ENCODE data around the gene MTMR3.

The MTMR3 gene

GRCh38 chr22:29872144-29872893, 10.7 kb upstream of the MTMR3 start:
- H4K20me1 ChIP-seq (ENCODE audit: insufficient read depth, low read length): no peaks in the 10 kb centered on the region
- ATAC-seq (ENCODE audit: insufficient read depth, low read depth) (no peak), DNase-seq (no peak)
- no peak overlapping the region for H3K4me2 ChIP-seq (ENCODE audit: insufficient read depth, low read length)
- H3K9ac ChIP-seq (ENCODE audit: low read depth, low read length): no peak overlapping the region
- H2AFZ ChIP-seq (ENCODE audit: low read depth, low read length): no peak overlapping the region
- no peak overlapping the region for H3K27ac ChIP-seq (ENCODE audit: low read length)
- no peaks in the 10 kb centered on the region for H3K36me3 ChIP-seq (ENCODE audit: insufficient read depth, low read length)
- H3K4me1 ChIP-seq (ENCODE audit: insufficient read depth, low read length): no peaks in the 10 kb centered on the region
- no peaks in the 10 kb centered on the region for H3K9me3 ChIP-seq (ENCODE audit: insufficient read depth, low read length, severe bottlenecking)
- TF ChIP-seq CTCF (IDR thresholded peaks at IDR 0.05; ENCODE audit: borderline replicate concordance, extremely low read depth, low read length, poor library complexity, severe bottlenecking) (no peak), EZH2 (IDR thresholded peaks at IDR 0.05; ENCODE audit: borderline replicate concordance, low read depth, low read length, severe bottlenecking) (no peak)
- no peak overlapping the region for H3K4me3 ChIP-seq (ENCODE audit: low read depth in 1 of 2, low read length in 2 of 2)
- H3K27me3 ChIP-seq (ENCODE audit: insufficient read depth, low read length, poor library complexity): peaks cover 22% of the 10 kb centered on the region
- H3K79me2 ChIP-seq (ENCODE audit: insufficient read depth, low read length): no peaks in the 10 kb centered on the region

GRCh38 chr22:29872989-29873388, 10.0 kb upstream of the MTMR3 start:
- H2AFZ ChIP-seq (ENCODE audit: low read depth, low read length): no peak overlapping the region
- no peak overlapping the region for H3K27ac ChIP-seq (ENCODE audit: low read length)
- ATAC-seq (ENCODE audit: insufficient read depth, low read depth): no peak
- no peaks in the 10 kb centered on the region for H4K20me1 ChIP-seq (ENCODE audit: insufficient read depth, low read length)
- DNase-seq: no peak
- no peak overlapping the region for H3K4me3 ChIP-seq (ENCODE audit: low read depth in 1 of 2, low read length in 2 of 2)
- H3K9me3 ChIP-seq (ENCODE audit: insufficient read depth, low read length, severe bottlenecking): no peaks in the 10 kb centered on the region
- H3K27me3 ChIP-seq (ENCODE audit: insufficient read depth, low read length, poor library complexity): peaks cover 25% of the 10 kb centered on the region
- H3K36me3 ChIP-seq (ENCODE audit: insufficient read depth, low read length): no peaks in the 10 kb centered on the region
- H3K4me2 ChIP-seq (ENCODE audit: insufficient read depth, low read length): no peak overlapping the region
- no peaks in the 10 kb centered on the region for H3K79me2 ChIP-seq (ENCODE audit: insufficient read depth, low read length)
- H3K9ac ChIP-seq (ENCODE audit: low read depth, low read length): no peak overlapping the region
- H3K4me1 ChIP-seq (ENCODE audit: insufficient read depth, low read length): no peaks in the 10 kb centered on the region
- TF ChIP-seq CTCF (IDR thresholded peaks at IDR 0.05; ENCODE audit: borderline replicate concordance, extremely low read depth, low read length, poor library complexity, severe bottlenecking) (no peak), EZH2 (IDR thresholded peaks at IDR 0.05; ENCODE audit: borderline replicate concordance, low read depth, low read length, severe bottlenecking) (no peak)

GRCh38 chr22:29873943-29874342, 9.0 kb upstream of the MTMR3 start:
- Histone ChIP-seq H3K4me2 (ENCODE audit: insufficient read depth, low read length) (no peak overlapping the region), H3K9ac (ENCODE audit: low read depth, low read length) (no peak overlapping the region)
- no peak for DNase-seq

More at GRCh38 chr22:29873943-29874342, 9.0 kb upstream of the MTMR3 start:
- TF ChIP-seq CTCF (IDR thresholded peaks at IDR 0.05; ENCODE audit: borderline replicate concordance, extremely low read depth, low read length, poor library complexity, severe bottlenecking) (no peak), EZH2 (IDR thresholded peaks at IDR 0.05; ENCODE audit: borderline replicate concordance, low read depth, low read length, severe bottlenecking) (no peak)
- Histone ChIP-seq H4K20me1 (ENCODE audit: insufficient read depth, low read length) (no peaks in the 10 kb centered on the region), H3K27ac (ENCODE audit: low read length) (no peak overlapping the region), H2AFZ (ENCODE audit: low read depth, low read length) (no peak overlapping the region), H3K36me3 (ENCODE audit: insufficient read depth, low read length) (no peaks in the 10 kb centered on the region), H3K79me2 (ENCODE audit: insufficient read depth, low read length) (no peaks in the 10 kb centered on the region), H3K27me3 (ENCODE audit: insufficient read depth, low read length, poor library complexity) (peaks cover 22% of the 10 kb centered on the region), H3K4me1 (ENCODE audit: insufficient read depth, low read length) (no peaks in the 10 kb centered on the region), H3K9me3 (ENCODE audit: insufficient read depth, low read length, severe bottlenecking) (no peaks in the 10 kb centered on the region), H3K4me3 (ENCODE audit: low read depth in 1 of 2, low read length in 2 of 2) (no peak overlapping the region)
- no peak for ATAC-seq (ENCODE audit: insufficient read depth, low read depth)
